Midbrain (tissue), 1 donor: ENCODE results near the gene FGF13.

ENCODE experiments used
- DNase-seq: peaks from one replicate; lab custom pipeline; 2025; lab: John Stamatoyannopoulos, UW

The FGF13 gene

GRCh38 chrX:138664016-138664415, 47.5 kb downstream of the FGF13 start:
- no peak for DNase-seq

DNA sequence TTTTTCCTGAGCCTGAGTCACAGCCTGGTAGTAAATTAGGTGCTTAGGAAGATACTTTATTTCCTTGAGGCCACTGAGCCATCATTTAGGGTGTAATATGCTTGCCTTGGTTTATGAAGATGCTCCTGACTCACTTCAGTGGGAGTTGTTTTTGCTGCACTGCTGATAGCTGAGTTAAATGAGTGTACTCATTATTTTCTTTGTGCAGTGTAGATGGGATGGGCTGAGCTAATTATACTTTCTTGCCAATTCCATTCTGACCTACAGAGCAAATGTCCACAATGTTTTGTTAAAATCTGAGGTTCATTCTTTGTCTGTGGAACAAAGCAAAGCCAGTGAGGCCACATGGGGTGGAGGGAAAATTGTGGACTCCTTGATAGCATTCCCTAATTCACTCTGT, 60.0 kb downstream of the FGF13 start:
- no peak for DNase-seq

DNA sequence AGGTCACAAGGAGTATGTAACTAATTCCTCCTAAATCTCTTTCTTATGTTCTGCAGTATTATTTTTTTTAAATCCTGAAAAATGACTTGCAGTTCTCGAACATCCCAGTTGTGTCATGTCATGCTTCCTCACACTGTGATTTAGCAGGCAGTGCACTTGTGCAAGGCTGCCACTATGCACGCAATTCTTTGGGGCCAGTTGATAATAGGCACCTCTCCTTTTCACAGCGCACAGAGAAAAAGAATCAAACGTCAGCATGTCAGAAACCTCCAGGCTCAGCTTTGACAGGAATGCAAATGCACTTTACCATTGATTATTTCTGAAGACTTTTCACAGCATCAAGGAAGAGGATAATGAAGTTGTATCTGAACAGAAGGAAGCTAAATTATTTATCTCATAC, 62.9 kb downstream of the FGF13 start:
- no peak for DNase-seq

- no peak for DNase-seq
These were observed 72.5 kb downstream of the FGF13 start for GRCh38 chrX:138638996-138639395.
